HG03521 (cell line): ENCODE measurements around the gene HDDC3.

Experiments used
- ATAC-seq: cut with Tn5 transposase; IDR thresholded peaks from one replicate; pipeline ENCODE4 v1.9.1; 2021; ENCODE audit warnings: mild to moderate bottlenecking, moderate library complexity; ENCODE audit not compliant: unreplicated experiment

The HDDC3 gene

DNA sequence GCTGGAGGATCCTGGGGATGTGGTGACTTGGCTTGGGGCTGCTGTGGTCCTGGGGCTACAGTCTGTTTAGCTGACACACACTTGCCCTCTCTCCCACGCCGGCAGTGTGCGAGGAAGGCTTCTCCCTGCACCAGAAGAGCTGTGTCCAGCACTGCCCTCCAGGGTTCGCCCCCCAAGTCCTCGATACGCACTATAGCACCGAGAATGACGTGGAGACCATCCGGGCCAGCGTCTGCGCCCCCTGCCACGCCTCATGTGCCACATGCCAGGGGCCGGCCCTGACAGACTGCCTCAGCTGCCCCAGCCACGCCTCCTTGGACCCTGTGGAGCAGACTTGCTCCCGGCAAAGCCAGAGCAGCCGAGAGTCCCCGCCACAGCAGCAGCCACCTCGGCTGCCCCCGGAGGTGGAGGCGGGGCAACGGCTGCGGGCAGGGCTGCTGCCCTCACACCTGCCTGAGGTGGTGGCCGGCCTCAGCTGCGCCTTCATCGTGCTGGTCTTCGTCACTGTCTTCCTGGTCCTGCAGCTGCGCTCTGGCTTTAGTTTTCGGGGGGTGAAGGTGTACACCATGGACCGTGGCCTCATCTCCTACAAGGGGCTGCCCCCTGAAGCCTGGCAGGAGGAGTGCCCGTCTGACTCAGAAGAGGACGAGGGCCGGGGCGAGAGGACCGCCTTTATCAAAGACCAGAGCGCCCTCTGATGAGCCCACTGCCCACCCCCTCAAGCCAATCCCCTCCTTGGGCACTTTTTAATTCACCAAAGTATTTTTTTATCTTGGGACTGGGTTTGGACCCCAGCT is 51.0 kb downstream of the HDDC3 start:
- ATAC-seq: no peak

DNA sequence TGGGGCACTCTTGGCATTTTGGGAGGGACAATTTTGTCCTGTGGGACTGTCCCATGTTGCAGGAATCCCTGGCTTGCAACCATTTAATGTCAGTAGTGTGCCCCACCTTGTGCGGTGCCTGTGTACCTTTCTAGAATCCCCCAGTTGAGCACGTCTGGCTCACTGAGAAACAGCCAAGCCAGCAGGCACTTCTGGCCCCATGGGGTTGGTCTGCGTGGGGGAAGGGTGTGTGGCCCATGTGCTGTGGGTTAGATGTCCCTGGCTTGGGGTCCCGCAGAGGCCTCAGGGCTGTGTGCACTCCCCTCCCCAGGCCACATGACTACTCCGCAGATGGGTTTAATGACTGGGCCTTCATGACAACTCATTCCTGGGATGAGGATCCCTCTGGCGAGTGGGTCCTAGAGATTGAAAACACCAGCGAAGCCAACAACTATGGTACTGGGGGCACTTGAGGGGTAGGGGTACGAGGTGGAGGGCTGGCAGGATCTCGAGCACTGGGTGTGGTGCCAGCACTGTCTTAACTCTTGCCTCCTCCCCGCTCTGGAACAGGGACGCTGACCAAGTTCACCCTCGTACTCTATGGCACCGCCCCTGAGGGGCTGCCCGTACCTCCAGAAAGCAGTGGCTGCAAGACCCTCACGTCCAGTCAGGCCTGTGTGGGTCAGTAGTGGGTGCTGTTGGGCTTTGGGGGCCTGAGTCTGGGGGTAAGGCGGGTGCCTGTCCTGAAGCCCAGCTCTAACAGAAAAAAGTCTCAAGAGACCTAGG is 51.8 kb downstream of the HDDC3 start:
- no peak for ATAC-seq
